ENCODE results near the gene DHX9.

DHX9 gene

DNA sequence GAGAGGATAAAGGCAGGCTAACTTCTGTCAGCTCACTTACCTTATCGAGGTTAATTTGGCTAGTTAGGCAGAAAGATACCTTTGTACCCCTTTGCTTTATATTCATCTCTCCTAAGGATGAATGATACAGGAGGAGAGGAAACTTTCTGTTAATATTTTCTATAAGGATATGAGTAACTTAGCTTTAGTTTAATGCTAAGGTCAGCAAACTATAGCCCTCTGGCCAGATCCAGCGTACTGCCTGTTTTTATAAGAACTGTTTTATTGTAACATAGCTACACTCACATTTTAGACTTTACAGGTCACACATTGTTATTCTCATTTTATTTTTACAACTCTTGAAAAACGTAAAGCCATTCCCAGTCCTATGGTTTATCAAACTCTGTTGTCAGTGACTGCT lies 18.1 kb downstream of the DHX9 start:
- Mint-ChIP-seq H3K27ac (no peak overlapping the region), H3K4me1 (peaks cover 26% of the 10 kb centered on the region), H3K9me3 (no peaks in the 10 kb centered on the region), H3K27me3 (no peaks in the 10 kb centered on the region), H3K4me3 (no peak overlapping the region), H3K36me3 (ENCODE audit: low read depth) (peaks cover 82% of the 10 kb centered on the region)
- ATAC-seq (no peak), DNase-seq (no peak)

DNA sequence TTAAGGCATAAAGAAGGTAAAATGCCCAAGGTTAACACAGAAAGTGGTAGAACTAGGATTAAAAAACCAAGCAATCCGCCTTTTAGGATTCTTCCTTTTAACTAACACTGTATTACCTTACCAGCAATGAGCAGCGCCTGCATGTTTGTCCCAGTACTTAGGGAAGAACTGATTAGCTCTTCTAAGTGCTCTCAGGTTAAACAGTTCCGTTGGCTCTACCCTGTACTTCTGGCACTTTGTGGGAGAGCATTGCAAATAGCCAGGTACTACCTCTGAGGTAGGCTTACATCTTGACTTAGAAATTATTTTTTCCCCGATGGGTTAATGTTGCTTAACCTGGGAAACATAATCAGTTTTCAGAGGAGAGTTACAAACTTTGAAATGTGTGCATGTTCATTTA lies 21.5 kb downstream of the DHX9 start:
- Mint-ChIP-seq H3K4me1 (peaks cover 47% of the 10 kb centered on the region), H3K27me3 (no peaks in the 10 kb centered on the region), H3K36me3 (ENCODE audit: low read depth) (peaks cover 78% of the 10 kb centered on the region), H3K9me3 (no peaks in the 10 kb centered on the region), H3K27ac (peak overlapping the region; percentile 33), H3K4me3 (no peak overlapping the region)
- no peak for DNase-seq
- ATAC-seq: no peak

DNA sequence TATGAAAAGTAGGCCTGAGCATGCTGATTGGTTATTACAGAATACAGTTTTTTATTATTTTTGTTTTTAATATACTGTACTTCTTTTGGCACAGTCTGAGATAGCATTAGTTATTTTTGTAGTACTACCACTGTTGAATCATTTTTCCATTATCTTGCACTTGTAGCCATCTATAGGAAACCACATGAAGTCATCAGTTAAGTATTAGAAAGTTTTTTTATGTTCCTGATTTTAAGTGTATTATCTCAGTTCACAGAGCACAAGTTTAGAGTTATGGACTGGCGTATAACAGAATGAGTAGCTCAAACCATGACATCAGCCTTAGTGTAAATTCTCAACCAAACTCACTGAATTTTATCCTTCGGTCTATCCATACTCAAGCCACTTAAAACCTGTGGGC lies 22.8 kb downstream of the DHX9 start:
- H3K27me3 Mint-ChIP-seq: no peaks in the 10 kb centered on the region
- DNase-seq (no peak), ATAC-seq (peak; percentile 74)
- H3K27ac Mint-ChIP-seq: peak overlapping the region; percentile 77
- no peaks in the 10 kb centered on the region for H3K9me3 Mint-ChIP-seq
- peaks cover 55% of the 10 kb centered on the region for H3K4me1 Mint-ChIP-seq
- peaks cover 83% of the 10 kb centered on the region for H3K36me3 Mint-ChIP-seq (ENCODE audit: low read depth)
- no peak overlapping the region for H3K4me3 Mint-ChIP-seq

DNA sequence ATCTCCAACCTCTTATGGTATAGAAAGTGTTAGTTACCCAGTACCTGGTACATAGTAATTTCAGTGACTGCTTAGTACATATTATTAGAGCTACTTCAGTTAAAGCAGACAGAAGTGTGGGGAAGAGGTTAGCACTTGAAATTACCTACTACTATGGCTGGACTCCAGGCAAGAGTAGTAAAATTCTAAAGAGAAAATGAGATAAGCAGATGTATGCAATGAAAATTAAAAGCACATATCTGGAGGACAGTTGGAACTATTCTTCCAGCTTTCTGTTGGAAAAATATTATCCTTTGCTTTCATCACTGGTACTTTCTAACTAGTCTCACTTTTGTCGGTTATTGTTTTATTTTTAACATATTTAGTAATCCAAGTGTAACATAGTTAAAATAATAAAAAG lies 23.7 kb downstream of the DHX9 start:
- Mint-ChIP-seq H3K27ac (peak overlapping the region; percentile 77), H3K4me1 (peaks cover 55% of the 10 kb centered on the region), H3K4me3 (no peak overlapping the region), H3K36me3 (ENCODE audit: low read depth) (peaks cover 87% of the 10 kb centered on the region), H3K9me3 (no peaks in the 10 kb centered on the region), H3K27me3 (no peaks in the 10 kb centered on the region)
- DNase-seq (no peak), ATAC-seq (no peak)

DNA sequence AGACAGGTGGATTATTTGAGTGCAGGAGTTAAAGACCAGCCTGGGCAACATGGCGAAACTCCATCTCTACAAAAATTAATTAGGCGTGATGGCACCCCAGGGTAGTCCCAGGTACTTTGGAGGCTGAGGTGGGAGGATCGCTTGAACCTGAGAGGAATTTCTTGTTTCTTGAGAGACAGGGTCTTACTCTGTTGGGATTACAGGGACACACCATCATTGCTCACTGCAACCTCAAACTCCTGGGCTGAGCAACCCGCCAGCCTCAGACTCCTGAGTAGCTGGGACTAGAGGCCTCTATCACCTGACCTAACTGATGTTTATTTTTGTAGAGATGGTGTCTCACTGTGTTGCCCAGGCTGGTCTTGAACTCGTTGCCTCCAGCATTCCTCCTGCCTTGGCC lies 24.8 kb downstream of the DHX9 start:
- peaks cover 53% of the 10 kb centered on the region for H3K4me1 Mint-ChIP-seq
- H3K27ac Mint-ChIP-seq: peak overlapping the region; percentile 39
- DNase-seq: no peak
- no peaks in the 10 kb centered on the region for H3K9me3 Mint-ChIP-seq
- no peak for ATAC-seq
- H3K27me3 Mint-ChIP-seq: no peaks in the 10 kb centered on the region
- peaks cover 84% of the 10 kb centered on the region for H3K36me3 Mint-ChIP-seq (ENCODE audit: low read depth)
- no peak overlapping the region for H3K4me3 Mint-ChIP-seq

DNA sequence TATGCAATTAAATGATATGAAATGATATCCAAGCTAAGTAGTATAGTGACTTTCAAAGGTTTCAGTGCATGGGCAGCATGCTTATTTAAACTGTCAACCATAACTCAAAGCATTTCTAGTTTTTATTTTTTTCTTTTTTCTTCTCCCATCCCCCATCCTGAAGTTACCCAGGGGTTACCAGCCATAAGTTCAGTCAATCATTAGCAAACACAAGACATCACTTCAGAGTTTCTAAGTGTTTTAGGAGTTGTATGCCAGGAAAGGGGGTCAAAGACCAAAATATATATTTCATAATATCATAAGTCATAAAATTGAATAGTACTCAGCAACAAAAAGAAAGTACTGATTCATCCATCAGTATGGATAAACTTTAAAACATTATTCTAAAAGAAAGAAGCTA lies 28.7 kb downstream of the DHX9 start:
- no peak overlapping the region for H3K27ac Mint-ChIP-seq
- no peak overlapping the region for H3K4me3 Mint-ChIP-seq
- peaks cover 23% of the 10 kb centered on the region for H3K4me1 Mint-ChIP-seq
- no peaks in the 10 kb centered on the region for H3K27me3 Mint-ChIP-seq
- DNase-seq: no peak
- no peak for ATAC-seq
- H3K36me3 Mint-ChIP-seq (ENCODE audit: low read depth): peaks cover 81% of the 10 kb centered on the region
- H3K9me3 Mint-ChIP-seq: no peaks in the 10 kb centered on the region

DNA sequence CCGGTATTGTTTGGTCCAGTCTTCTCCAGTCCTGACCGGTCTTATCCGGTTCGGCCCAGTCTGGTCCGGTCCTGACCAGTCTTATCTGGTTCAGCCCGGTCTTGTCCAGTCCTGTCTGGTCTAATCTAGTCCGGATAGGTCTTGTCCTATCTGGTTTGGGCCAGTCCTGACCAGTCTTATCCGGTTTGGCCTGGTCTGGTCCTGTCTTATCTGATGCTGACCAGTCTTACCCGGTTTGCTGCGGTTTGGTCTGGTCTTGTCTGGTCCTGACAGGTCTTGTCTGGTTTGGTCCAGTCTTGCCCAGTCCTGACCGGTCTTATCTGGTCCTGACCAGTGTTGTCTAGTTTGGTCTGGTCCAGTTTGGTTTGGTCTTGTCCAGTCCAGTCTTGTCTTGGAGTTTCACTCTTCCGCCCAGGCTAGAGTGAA lies 30.1 kb downstream of the DHX9 start:
- Mint-ChIP-seq H3K9me3 (no peaks in the 10 kb centered on the region), H3K4me1 (peaks cover 21% of the 10 kb centered on the region), H3K27me3 (no peaks in the 10 kb centered on the region), H3K4me3 (no peak overlapping the region), H3K36me3 (ENCODE audit: low read depth) (peaks cover 89% of the 10 kb centered on the region), H3K27ac (peak overlapping the region; percentile 42)
- ATAC-seq (peak; percentile 35), DNase-seq (no peak)

DNA sequence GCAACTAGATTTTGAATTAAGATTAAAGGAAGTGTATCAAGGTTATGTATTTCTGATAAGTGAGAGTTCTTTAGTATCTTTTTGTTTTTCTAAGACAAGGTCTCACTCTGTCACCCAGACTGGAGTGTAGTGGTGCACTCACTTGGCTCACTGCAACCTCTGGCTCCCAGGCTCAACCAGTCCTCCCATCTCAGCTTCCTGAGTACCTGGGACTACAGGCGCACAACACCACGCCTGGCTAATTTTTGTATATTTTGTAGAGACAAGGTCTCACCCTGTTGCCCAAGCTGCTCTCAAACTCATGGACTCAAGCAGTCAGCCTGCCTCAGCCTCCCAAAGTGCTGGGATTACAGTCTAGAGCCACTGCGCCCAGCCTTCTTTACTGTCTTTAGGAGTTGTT lies 33.7 kb downstream of the DHX9 start:
- ATAC-seq: no peak
- Mint-ChIP-seq H3K36me3 (ENCODE audit: low read depth) (peaks cover 90% of the 10 kb centered on the region), H3K4me1 (peaks cover 18% of the 10 kb centered on the region), H3K27me3 (no peaks in the 10 kb centered on the region), H3K27ac (peak overlapping the region; percentile 31), H3K4me3 (no peak overlapping the region), H3K9me3 (no peaks in the 10 kb centered on the region)
- DNase-seq: no peak

DNA sequence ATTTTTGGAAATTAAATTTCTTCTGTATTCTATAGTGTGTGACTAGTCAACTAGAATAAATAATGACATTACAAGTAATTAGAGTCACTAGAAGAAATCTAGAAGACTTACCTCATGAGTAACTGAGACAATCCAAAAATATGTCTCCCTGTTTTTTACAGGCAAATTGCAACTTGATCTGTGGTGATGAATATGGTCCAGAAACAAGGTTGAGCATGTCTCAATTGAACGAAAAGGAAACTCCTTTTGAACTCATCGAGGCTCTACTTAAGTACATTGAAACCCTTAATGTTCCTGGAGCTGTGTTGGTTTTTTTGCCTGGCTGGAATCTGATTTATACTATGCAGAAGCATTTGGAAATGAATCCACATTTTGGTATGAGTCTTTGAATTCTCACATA lies 36.7 kb downstream of the DHX9 start:
- no peak for ATAC-seq
- no peak overlapping the region for H3K4me3 Mint-ChIP-seq
- no peaks in the 10 kb centered on the region for H3K9me3 Mint-ChIP-seq
- no peak for DNase-seq
- no peaks in the 10 kb centered on the region for H3K27me3 Mint-ChIP-seq
- H3K36me3 Mint-ChIP-seq (ENCODE audit: low read depth): peaks cover 96% of the 10 kb centered on the region
- H3K27ac Mint-ChIP-seq: no peak overlapping the region
- peaks cover 21% of the 10 kb centered on the region for H3K4me1 Mint-ChIP-seq

DNA sequence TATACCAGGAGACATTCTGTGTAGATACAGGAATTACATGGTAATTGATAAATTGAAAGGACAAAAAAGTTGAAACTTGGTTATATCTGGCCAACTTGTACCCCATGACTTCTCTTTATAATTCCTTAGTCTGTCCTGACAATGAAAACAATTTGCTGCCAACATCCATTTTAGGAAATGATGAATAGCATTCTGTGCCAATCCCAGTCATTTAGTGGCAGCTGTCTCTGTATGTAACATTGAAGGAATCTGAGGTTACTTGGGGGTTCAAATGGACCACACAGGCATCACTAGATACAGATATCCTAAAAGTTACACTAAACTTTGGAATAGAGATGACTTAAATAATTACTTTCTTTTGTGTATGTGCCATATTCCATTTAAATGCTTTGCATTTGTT lies 38.2 kb downstream of the DHX9 start:
- H3K27me3 Mint-ChIP-seq: no peaks in the 10 kb centered on the region
- DNase-seq (no peak), ATAC-seq (no peak)
- H3K9me3 Mint-ChIP-seq: no peaks in the 10 kb centered on the region
- H3K4me1 Mint-ChIP-seq: peaks cover 21% of the 10 kb centered on the region
- peaks cover 98% of the 10 kb centered on the region for H3K36me3 Mint-ChIP-seq (ENCODE audit: low read depth)
- peak overlapping the region; percentile 76 for H3K27ac Mint-ChIP-seq
- no peak overlapping the region for H3K4me3 Mint-ChIP-seq

DNA sequence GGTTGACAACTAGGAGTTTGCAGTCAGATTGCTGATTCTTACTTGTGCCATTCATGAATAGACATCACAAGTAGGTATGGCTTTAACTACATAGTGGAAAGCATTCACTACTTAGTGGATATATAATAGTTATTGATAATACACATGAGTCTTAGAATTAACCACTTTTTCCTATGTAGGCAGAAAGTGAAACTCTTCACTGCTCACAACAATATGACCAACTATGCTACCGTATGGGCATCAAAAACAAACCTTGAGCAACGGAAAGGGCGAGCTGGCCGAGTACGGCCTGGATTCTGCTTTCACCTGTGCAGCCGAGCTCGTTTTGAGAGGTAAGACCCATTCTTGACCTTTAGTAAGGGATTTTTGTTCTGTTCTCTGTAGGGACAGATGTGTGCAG lies 38.7 kb downstream of the DHX9 start:
- peak; percentile 94 for ATAC-seq
- H3K36me3 Mint-ChIP-seq (ENCODE audit: low read depth): peaks cover 97% of the 10 kb centered on the region
- peak; percentile 31 for DNase-seq
- no peak overlapping the region for H3K4me3 Mint-ChIP-seq
- H3K27ac Mint-ChIP-seq: peak overlapping the region; percentile 76
- H3K9me3 Mint-ChIP-seq: no peaks in the 10 kb centered on the region
- no peaks in the 10 kb centered on the region for H3K27me3 Mint-ChIP-seq
- H3K4me1 Mint-ChIP-seq: peaks cover 21% of the 10 kb centered on the region

DNA sequence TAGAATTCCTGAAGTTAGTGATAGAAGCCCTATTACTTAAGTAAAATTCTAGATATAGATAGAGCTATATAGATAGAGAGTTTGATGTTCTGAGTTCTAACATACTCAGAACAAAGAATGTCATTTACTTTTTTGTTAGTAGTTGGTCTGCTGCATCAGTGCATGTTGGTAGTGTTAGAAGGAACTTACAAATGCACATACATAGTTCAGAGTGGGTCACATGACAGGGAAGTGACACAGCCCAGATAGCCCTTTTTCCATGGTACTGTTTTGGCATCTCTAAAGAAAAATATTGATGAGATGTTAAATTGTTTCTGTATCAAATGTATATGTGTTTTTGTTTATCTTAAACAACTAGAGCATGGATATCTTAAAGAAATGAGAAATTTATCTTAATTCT lies 45.7 kb downstream of the DHX9 start:
- Mint-ChIP-seq H3K4me1 (peaks cover 14% of the 10 kb centered on the region), H3K9me3 (no peaks in the 10 kb centered on the region), H3K36me3 (ENCODE audit: low read depth) (peaks cover 91% of the 10 kb centered on the region), H3K27ac (no peak overlapping the region), H3K4me3 (no peak overlapping the region), H3K27me3 (no peaks in the 10 kb centered on the region)
- DNase-seq: no peak
- no peak for ATAC-seq

DNA sequence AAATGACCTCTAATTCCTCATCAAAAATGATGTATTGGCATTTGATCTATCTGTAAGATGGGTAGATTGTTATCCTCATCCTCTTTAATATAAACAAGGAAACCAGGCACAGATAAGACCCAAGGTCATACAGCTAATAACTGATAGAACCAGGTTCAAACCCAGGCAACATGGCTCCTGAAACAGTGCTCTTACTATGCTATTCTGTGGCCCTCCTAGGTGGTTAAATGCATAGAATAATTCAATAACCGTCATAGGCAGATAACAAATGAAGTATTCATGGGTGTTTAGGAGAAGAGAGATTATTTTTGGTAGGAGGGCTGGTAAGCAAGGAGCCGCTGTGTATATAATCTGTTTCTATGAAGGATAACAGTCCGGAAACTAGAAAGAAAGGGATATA lies 46.4 kb downstream of the DHX9 start:
- peaks cover 17% of the 10 kb centered on the region for H3K4me1 Mint-ChIP-seq
- no peak for ATAC-seq
- DNase-seq: no peak
- peaks cover 90% of the 10 kb centered on the region for H3K36me3 Mint-ChIP-seq (ENCODE audit: low read depth)
- no peaks in the 10 kb centered on the region for H3K9me3 Mint-ChIP-seq
- H3K4me3 Mint-ChIP-seq: no peak overlapping the region
- H3K27me3 Mint-ChIP-seq: no peaks in the 10 kb centered on the region
- peak overlapping the region; percentile 27 for H3K27ac Mint-ChIP-seq

DNA sequence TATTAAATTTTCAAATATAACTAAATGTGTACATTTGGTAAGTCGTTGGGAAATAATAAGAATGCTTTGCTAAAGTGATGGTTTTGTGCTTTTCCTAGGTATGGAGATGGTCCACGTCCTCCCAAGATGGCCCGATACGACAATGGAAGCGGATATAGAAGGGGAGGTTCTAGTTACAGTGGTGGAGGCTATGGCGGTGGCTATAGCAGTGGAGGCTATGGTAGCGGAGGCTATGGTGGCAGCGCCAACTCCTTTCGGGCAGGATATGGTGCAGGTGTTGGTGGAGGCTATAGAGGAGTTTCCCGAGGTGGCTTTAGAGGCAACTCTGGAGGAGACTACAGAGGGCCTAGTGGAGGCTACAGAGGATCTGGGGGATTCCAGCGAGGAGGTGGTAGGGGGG lies 47.8 kb downstream of the DHX9 start:
- Mint-ChIP-seq H3K9me3 (no peaks in the 10 kb centered on the region), H3K4me3 (no peak overlapping the region), H3K27ac (no peak overlapping the region), H3K36me3 (ENCODE audit: low read depth) (peaks cover 81% of the 10 kb centered on the region), H3K27me3 (no peaks in the 10 kb centered on the region), H3K4me1 (peaks cover 17% of the 10 kb centered on the region)
- DNase-seq (no peak), ATAC-seq (no peak)

DNA sequence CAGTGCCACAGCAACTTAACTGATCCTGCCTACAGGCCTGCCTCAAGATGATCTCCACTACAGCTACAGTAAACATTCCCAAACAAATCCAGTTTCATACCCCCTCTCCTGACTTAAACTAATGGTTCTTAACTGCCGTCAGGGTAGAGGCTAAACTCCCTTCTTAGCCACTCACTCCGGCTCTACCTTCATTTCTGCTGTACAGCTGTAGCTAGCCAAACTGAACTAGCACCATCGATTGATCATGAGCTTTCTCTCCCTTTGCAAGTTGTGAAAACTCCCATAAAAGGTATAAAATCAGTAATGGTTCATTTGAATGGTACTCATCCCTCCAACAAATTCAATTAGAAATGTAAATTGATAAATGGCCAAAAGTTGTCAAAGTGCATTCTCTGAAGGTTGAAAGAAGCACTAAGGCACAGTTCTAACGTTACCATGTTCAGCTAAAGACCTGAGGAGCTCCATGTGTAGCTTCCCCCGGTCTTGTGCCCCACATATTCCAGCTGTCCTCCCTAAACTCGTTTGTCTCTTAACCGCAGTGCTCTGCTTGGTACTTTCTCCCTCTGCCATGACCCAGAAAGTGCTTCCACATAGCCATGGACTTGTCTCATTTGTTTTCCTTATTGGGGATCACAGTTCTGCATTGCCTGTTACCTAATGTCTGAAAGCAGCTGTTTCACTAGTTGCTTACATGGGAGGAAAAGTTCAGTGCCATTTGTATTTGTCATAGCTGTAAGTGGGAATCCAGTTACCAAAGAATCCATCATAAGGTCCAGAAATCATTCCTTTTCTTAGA lies 49.8 kb downstream of the DHX9 start:
- Mint-ChIP-seq H3K9me3 (no peaks in the 10 kb centered on the region), H3K27ac (peak overlapping the region; percentile 48), H3K4me1 (peaks cover 21% of the 10 kb centered on the region), H3K27me3 (no peaks in the 10 kb centered on the region), H3K4me3 (no peak overlapping the region), H3K36me3 (ENCODE audit: low read depth) (peaks cover 65% of the 10 kb centered on the region)
- DNase-seq (no peak), ATAC-seq (no peak)

DNA sequence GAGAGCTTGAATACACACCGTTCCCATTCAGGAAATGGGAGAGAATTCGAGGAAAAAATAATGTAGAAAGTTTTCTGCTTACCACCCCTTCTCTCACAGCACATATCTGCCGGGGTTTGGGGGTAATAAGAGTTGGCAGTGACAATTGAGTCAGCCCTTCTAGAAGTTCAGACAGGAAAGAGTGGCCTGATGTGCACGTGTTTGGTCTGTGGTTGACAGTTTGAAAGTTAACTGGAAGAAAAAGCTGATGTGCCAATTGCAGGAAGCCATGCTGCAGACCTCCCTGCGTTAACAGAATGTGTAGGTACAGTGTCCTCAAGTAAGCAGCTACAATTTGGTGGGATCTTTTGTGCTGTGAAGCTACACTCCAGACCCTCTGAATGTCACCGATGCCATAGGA lies 50.9 kb downstream of the DHX9 start:
- H3K4me3 Mint-ChIP-seq: no peak overlapping the region
- peaks cover 21% of the 10 kb centered on the region for H3K4me1 Mint-ChIP-seq
- peaks cover 57% of the 10 kb centered on the region for H3K36me3 Mint-ChIP-seq (ENCODE audit: low read depth)
- no peaks in the 10 kb centered on the region for H3K9me3 Mint-ChIP-seq
- H3K27ac Mint-ChIP-seq: no peak overlapping the region
- ATAC-seq: peak; percentile 70
- peak; percentile 19 for DNase-seq
- peaks cover 3% of the 10 kb centered on the region for H3K27me3 Mint-ChIP-seq

Data from activated naive CD8-positive, alpha-beta T cell treated with anti-CD3 and anti-CD28 coated beads, Interleukin-2, amount 50 U/mL, for 24 hours (primary cell).